Neural progenitor cell (in vitro differentiated cells): ENCODE results near the gene MAPK10. TPM values are rescaled to one million over a fixed set of nuclear protein-coding genes. Genes with fewer than 3 reads are reported as not detected.
"Not testable (repeated sequence)": the region's sequence is repeated elsewhere in the genome, so short reads cannot be mapped to it uniquely, and the experiment has no call there.

Source experiments
- DNase-seq: peaks from one replicate; pipeline ENCODE4 v3.0.0-alpha.2; 2016; ENCODE audit warnings: low spot score
- H2AFZ ChIP-seq: fragments of 200-600 bp; sonication (generic); replicated peaks from 2 replicates; pipeline ENCODE4 v1.6.1; 2016; ENCODE audit warnings: antibody characterized with exemption
- H3F3A ChIP-seq: fragments of 200-600 bp; sonication (generic); 2 replicates; pipeline ENCODE4 v1.6.1; 2016; ENCODE audit warnings: antibody characterized with exemption, low read depth
- H3K27ac ChIP-seq: fragments of 200-600 bp; sonication (generic); 2 replicates; pipeline ENCODE4 v1.5.1; 2016; ENCODE audit warnings: mild to moderate bottlenecking
- H3K27me3 ChIP-seq: fragments of 200-600 bp; sonication (generic); 2 replicates; pipeline ENCODE4 v1.6.1; 2016; ENCODE audit warnings: mild to moderate bottlenecking, moderate library complexity
- H3K36me3 ChIP-seq: fragments of 200-600 bp; sonication (generic); 2 replicates; pipeline ENCODE4 v1.5.1; 2016
- H3K4me1 ChIP-seq: fragments of 200-600 bp; sonication (generic); 2 replicates; pipeline ENCODE4 v1.6.1; 2016; ENCODE audit warnings: mixed run types
- H3K4me2 ChIP-seq: fragments of 200-600 bp; sonication (generic); 2 replicates; pipeline ENCODE4 v1.6.1; 2016
- H3K4me3 ChIP-seq: fragments of 200-600 bp; sonication (generic); 2 replicates; pipeline ENCODE4 v1.5.1; 2016
- H3K79me2 ChIP-seq: fragments of 200-600 bp; sonication (generic); 2 replicates; pipeline ENCODE4 v1.6.1; 2016; ENCODE audit warnings: low read depth
- H3K9ac ChIP-seq: fragments of 200-600 bp; sonication (generic); 2 replicates; pipeline ENCODE4 v1.6.1; 2016
- H3K9me3 ChIP-seq: fragments of 200-600 bp; sonication (generic); 2 replicates; pipeline ENCODE4 v1.5.1; 2016; ENCODE audit warnings: low read depth
- H4K20me1 ChIP-seq: fragments of 200-600 bp; sonication (generic); 2 replicates; pipeline ENCODE4 v1.6.1; 2016; ENCODE audit warnings: low read depth
- H3K27ac Mint-ChIP-seq: 3 replicates; pipeline ENCODE4 v1.8.0; 2021; ENCODE audit warnings: mixed read lengths
- H3K27me3 Mint-ChIP-seq: 2 replicates; pipeline ENCODE4 v1.8.0; 2022; ENCODE audit warnings: low read depth, mild to moderate bottlenecking, inconsistent platforms, moderate library complexity, mixed read lengths; ENCODE audit not compliant: insufficient read depth
- H3K36me3 Mint-ChIP-seq: 3 replicates; pipeline ENCODE4 v1.8.0; 2021; ENCODE audit warnings: mixed read lengths
- H3K4me1 Mint-ChIP-seq: 3 replicates; pipeline ENCODE4 v1.8.0; 2021; ENCODE audit warnings: mixed read lengths
- H3K4me3 Mint-ChIP-seq: 3 replicates; pipeline ENCODE4 v1.8.0; 2021; ENCODE audit warnings: mild to moderate bottlenecking, moderate library complexity, mixed read lengths
- H3K9me3 Mint-ChIP-seq: 3 replicates; pipeline ENCODE4 v1.8.0; 2020; ENCODE audit warnings: mixed read lengths
- EZH2 ChIP-seq: fragments of 200-600 bp; sonication (generic); IDR thresholded peaks from 2 replicates; pipeline ENCODE4 v1.6.1; 2017; ENCODE audit warnings: antibody characterized with exemption, mild to moderate bottlenecking, moderate library complexity
- EZH2phosphoT487 ChIP-seq: fragments of 200-600 bp; sonication (generic); IDR thresholded peaks from 2 replicates; pipeline ENCODE4 v1.6.1; 2017; ENCODE audit warnings: antibody characterized with exemption
- total RNA-seq: library from RNA; depleted of rRNA; stranded (reverse); fragments of >200 nt; gene quantifications from 2 replicates; pipeline ENCODE4 v1.2.3, GENCODE V29; 2015; ENCODE audit warnings: low replicate concordance
- TF ChIP-seq, protein P1 (sequence below): fragments of 200-600 bp; sonication (generic); IDR thresholded peaks from 2 replicates; pipeline ENCODE4 v1.5.1; 2017; ENCODE audit warnings: antibody characterized with exemption, mild to moderate bottlenecking

Gene MAPK10
- total RNA-seq, 1 donor from 2014 or later, result 383 TPM

DNA sequence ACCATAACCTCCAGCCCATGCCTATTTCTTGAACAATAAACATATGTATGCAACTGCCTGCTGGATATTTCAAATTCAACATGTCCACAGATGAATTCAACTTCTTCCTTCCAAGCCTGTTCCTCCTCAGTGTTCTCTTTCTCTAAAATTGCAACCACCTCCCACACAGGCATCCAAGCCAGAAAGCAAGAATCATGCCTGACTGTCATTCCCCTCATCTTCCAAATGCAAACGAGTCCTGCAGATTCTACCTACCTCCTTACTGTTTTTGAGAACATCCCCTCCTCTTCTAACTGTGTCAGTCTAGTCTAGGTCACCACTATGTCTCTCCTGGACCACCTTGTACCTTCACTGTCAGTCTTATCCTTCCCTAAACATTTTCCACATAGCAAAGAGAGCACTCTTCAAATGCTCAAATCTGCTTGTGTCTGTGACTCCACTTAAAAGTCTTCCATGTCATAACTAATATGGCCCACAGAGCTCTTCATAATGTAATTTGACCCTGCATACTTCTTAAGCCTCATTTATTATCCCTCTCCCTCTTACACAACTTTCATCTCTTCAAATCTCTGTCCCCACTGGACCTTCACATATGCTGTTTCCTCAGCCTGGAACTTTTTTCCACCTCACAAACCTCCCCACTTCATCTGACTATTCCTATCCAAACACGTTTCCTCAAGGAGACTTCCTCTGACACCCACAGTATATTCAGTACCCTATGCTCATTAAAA is 25.7 kb downstream of the MAPK10 start:
- peaks cover 5% of the 10 kb centered on the region for H3K27me3 Mint-ChIP-seq
- peaks cover 9% of the 10 kb centered on the region for H3K4me1 Mint-ChIP-seq
- peaks cover 11% of the 10 kb centered on the region for H4K20me1 ChIP-seq
- H3K79me2 ChIP-seq, result peaks cover 94% of the 10 kb centered on the region
- no peak overlapping the region for H3K9ac ChIP-seq
- no peak overlapping the region for H3K27ac ChIP-seq
- DNase-seq, result no peak
- no peaks in the 10 kb centered on the region for H3K27me3 ChIP-seq
- no peaks in the 10 kb centered on the region for H3K9me3 ChIP-seq
- TF ChIP-seq EZH2, result no peak
- TF ChIP-seq, protein P1, sequence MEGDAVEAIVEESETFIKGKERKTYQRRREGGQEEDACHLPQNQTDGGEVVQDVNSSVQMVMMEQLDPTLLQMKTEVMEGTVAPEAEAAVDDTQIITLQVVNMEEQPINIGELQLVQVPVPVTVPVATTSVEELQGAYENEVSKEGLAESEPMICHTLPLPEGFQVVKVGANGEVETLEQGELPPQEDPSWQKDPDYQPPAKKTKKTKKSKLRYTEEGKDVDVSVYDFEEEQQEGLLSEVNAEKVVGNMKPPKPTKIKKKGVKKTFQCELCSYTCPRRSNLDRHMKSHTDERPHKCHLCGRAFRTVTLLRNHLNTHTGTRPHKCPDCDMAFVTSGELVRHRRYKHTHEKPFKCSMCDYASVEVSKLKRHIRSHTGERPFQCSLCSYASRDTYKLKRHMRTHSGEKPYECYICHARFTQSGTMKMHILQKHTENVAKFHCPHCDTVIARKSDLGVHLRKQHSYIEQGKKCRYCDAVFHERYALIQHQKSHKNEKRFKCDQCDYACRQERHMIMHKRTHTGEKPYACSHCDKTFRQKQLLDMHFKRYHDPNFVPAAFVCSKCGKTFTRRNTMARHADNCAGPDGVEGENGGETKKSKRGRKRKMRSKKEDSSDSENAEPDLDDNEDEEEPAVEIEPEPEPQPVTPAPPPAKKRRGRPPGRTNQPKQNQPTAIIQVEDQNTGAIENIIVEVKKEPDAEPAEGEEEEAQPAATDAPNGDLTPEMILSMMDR, result no peak
- TF ChIP-seq EZH2phosphoT487, result no peak
- H3K9me3 Mint-ChIP-seq, result peaks cover 13% of the 10 kb centered on the region
- no peak overlapping the region for H3K27ac Mint-ChIP-seq
- no peak overlapping the region for H3K4me2 ChIP-seq
- H3K4me3 ChIP-seq, result no peak overlapping the region
- peaks cover 33% of the 10 kb centered on the region for H3K36me3 Mint-ChIP-seq
- H3K4me3 Mint-ChIP-seq, result no peak overlapping the region
- H3F3A ChIP-seq, result peaks cover 4% of the 10 kb centered on the region
- no peak overlapping the region for H2AFZ ChIP-seq
- peaks cover 9% of the 10 kb centered on the region for H3K36me3 ChIP-seq
- H3K4me1 ChIP-seq, result peaks cover 18% of the 10 kb centered on the region

DNA sequence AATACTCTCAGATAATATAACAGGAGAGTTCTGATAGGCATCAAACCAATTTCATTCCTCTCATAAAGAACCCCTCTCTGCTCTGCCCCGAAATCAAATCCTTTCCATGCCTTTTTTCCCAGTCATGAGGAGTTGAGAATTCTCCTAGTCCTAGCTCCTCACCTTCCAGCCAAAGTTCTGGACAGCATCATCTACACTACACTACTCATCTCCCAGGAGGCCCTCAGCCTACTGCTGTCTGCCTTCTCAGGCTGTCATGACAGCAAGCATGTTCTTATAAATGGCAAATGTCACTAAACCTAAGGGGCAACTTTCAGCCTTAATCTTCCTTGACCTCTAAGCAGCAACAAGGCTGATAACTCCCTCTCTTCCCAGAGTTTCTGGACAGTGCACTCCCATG is 26.6 kb downstream of the MAPK10 start:
- peaks cover 18% of the 10 kb centered on the region for H3K4me1 ChIP-seq
- no peak for DNase-seq
- H4K20me1 ChIP-seq, result peaks cover 11% of the 10 kb centered on the region
- no peak overlapping the region for H2AFZ ChIP-seq
- no peaks in the 10 kb centered on the region for H3K27me3 ChIP-seq
- no peak for TF ChIP-seq EZH2phosphoT487
- TF ChIP-seq, protein P1, result no peak
- TF ChIP-seq EZH2, result no peak
- peaks cover 9% of the 10 kb centered on the region for H3K36me3 ChIP-seq
- Mint-ChIP-seq H3K9me3 (peaks cover 18% of the 10 kb centered on the region), H3K4me3 (no peak overlapping the region), H3K27me3 (peaks cover 5% of the 10 kb centered on the region), H3K27ac (no peak overlapping the region), H3K4me1 (peaks cover 9% of the 10 kb centered on the region), H3K36me3 (peaks cover 35% of the 10 kb centered on the region)
- H3K4me2 ChIP-seq, result no peak overlapping the region
- peaks cover 4% of the 10 kb centered on the region for H3F3A ChIP-seq
- H3K9ac ChIP-seq, result no peak overlapping the region
- H3K27ac ChIP-seq, result peak overlapping the region; percentile 61
- no peak overlapping the region for H3K4me3 ChIP-seq
- no peaks in the 10 kb centered on the region for H3K9me3 ChIP-seq
- peaks cover 94% of the 10 kb centered on the region for H3K79me2 ChIP-seq

DNA sequence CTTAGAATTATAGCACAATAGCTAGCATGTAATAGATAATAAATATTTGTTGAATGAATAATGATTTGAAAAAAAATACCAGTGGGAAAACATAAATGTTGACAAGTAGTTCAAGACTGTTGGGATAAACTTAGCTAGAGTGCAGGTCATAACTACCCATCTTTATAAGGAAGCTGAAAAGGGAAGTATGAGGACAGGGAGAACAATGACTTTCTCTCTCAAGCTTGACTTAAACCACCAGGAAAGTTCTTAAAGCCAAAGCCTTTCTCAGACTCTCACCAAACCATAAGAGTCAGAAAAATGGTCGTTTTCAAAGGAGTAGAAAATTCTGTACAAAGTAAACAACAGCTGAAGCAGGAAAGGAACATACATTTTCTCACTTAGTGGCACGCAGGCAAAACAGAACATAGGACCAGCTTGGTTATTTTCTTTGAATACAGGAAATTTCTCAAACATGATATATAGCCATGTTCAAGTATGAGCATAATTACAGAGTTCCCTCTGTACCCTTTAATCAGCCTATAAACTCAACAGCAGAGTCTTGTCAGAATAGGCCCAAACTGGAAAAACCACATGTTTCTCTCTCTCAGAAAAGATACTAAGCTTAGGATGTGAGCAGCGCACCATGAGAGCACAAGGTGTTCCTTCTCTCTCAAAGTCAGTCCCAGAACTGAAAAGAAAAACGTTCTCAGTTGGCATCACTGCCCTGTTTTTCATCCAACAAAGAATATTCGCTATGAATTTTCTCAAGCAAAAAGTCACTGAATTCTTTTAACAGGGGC is 28.7 kb downstream of the MAPK10 start:
- Histone ChIP-seq H3K79me2 (peaks cover 93% of the 10 kb centered on the region), H3K4me1 (peaks cover 19% of the 10 kb centered on the region), H4K20me1 (peaks cover 18% of the 10 kb centered on the region), H2AFZ (no peak overlapping the region), H3K36me3 (no peaks in the 10 kb centered on the region), H3K27ac (peak overlapping the region; percentile 40), H3F3A (peaks cover 4% of the 10 kb centered on the region), H3K9me3 (no peaks in the 10 kb centered on the region), H3K4me2 (no peak overlapping the region), H3K4me3 (no peak overlapping the region), H3K27me3 (no peaks in the 10 kb centered on the region), H3K9ac (no peak overlapping the region)
- DNase-seq, result no peak
- TF ChIP-seq EZH2phosphoT487 (no peak), EZH2 (no peak)
- TF ChIP-seq, protein P1, result no peak
- Mint-ChIP-seq H3K27ac (no peak overlapping the region), H3K27me3 (peaks cover 2% of the 10 kb centered on the region), H3K9me3 (peaks cover 9% of the 10 kb centered on the region), H3K4me3 (no peak overlapping the region), H3K4me1 (peaks cover 13% of the 10 kb centered on the region), H3K36me3 (peaks cover 25% of the 10 kb centered on the region)

DNA sequence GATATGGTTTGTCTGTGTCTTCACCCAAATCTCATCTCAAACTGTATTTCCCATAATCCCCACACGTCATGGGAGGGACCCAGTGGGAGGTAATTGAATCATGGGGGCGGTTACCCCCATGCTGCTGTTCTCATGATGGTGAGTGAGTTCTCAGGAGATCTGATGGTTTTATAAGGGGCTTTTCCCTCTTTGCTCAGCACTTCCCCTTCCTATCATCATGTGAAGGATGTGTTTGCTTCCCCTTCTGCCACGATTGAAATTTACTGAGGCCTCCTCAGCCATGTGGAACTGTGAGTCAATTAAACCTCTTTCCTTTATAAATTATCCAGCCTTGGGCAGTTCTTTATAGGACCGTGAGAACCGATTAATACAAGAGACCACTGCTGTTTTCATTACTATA is 29.4 kb downstream of the MAPK10 start:
- not testable (repeated sequence) for H3K27me3 ChIP-seq

More for the DNA sequence above, 29.4 kb downstream of the MAPK10 start:
- H3K4me1 ChIP-seq, result peaks cover 25% of the 10 kb centered on the region
- not testable (repeated sequence) for H3K9me3 ChIP-seq, H3K27me3 Mint-ChIP-seq, H3K4me3 ChIP-seq, H3K4me2 ChIP-seq, H3K4me3 Mint-ChIP-seq, DNase-seq, H3F3A ChIP-seq, H3K36me3 ChIP-seq, H3K9me3 Mint-ChIP-seq, H3K27ac Mint-ChIP-seq, H2AFZ ChIP-seq
- Mint-ChIP-seq H3K36me3 (peaks cover 26% of the 10 kb centered on the region), H3K4me1 (peaks cover 16% of the 10 kb centered on the region)
- peaks cover 97% of the 10 kb centered on the region for H3K79me2 ChIP-seq
- H4K20me1 ChIP-seq, result peaks cover 23% of the 10 kb centered on the region
- peak overlapping the region; percentile 15 for H3K9ac ChIP-seq
- H3K27ac ChIP-seq, result peak overlapping the region; percentile 53
